ENCODE measurements around the gene PEX19.

GRCh38 chr1:160228431-160228830 lies 56.5 kb downstream of the PEX19 start:
- TF ChIP-seq CTCF (IDR thresholded peaks at IDR 0.05) (no peak), POLR2A (IDR thresholded peaks at IDR 0.05) (no peak)

Data from uterus (tissue), 2 donors.